ENCODE data around the gene TMEM80. TPM values are rescaled to one million over a fixed set of nuclear protein-coding genes. Genes with fewer than 3 reads are reported as not detected.

TMEM80 gene
- total and polyA plus RNA-seq, 9 donors = 10.1 to 26.0 (median 19.2) TPM

DNA sequence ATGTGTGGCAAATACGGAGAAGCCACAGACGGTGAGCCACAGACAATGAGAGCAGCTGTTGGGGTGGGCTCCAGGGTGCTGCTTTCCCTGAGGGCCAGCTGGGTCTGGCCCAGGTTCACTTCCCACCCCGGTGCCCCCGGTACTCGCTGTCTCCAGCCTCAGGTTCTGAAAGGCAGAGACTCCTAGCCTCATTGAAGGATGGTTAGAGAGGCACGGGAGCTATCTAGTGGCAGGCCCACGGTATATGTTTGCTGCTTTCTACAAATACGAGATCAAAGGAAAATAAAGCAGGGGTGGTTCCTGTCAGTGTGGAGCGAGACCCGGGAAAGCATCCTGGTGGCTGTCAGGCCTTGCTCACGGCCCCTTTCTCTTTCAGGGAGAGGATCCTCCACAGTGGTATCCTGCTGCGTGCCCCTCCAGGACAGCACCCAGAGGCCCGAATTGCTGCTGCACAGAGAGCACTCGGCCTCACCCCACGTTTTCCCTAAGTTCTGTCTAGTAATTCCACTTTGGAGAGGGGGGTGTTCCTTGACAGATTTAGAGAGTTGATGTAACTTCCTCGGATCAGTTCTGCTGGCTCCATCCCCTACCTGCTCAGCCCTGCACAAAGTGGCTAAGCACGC is 3.0 kb downstream of the TMEM80 start:
- Histone ChIP-seq H3K9me3 (replicated peaks; ENCODE audit: control insufficient read depth, low read depth, low read length) (no peaks in the 10 kb centered on the region), H3K36me3 (ENCODE audit: control insufficient read depth, insufficient read depth, low read length) (peaks cover 36% of the 10 kb centered on the region), H3K4me3 (ENCODE audit: low read length) (no peak overlapping the region), H3K27me3 (ENCODE audit: control insufficient read depth, insufficient read depth, low read length) (no peaks in the 10 kb centered on the region), H3K4me1 (ENCODE audit: control insufficient read depth, insufficient read depth, low read length) (peaks cover 28% of the 10 kb centered on the region), H3K27ac (ENCODE audit: low read length) (no peak overlapping the region)
- 63% methylated on average over 10 of the region's 17 CpGs for WGBS (ENCODE audit: insufficient coverage)
- no peak for DNase-seq

DNA sequence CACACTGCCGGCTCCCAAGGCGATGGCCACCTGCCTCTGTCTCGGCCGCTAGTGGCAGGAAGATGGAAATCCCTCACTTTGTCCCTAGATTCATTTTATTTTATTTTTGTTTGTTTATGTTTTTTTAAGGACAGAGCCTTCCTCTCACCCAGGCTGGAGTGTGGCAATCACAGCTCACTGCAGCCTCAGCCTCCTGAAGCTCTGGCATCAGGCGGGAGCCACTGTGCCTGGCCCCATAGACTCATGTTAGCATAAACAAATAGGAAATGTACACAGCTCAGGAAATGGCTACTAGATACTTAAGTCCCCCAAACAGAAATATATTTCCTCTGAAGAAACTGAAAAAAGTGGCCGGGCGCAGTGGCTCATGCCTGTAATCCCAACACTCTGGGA is 3.5 kb downstream of the TMEM80 start:
- no peak overlapping the region for H3K27ac ChIP-seq (ENCODE audit: low read length)
- DNase-seq = no peak
- H3K9me3 ChIP-seq (replicated peaks; ENCODE audit: control insufficient read depth, low read depth, low read length) = no peaks in the 10 kb centered on the region
- H3K27me3 ChIP-seq (ENCODE audit: control insufficient read depth, insufficient read depth, low read length) = no peaks in the 10 kb centered on the region
- peaks cover 39% of the 10 kb centered on the region for H3K36me3 ChIP-seq (ENCODE audit: control insufficient read depth, insufficient read depth, low read length)
- WGBS (ENCODE audit: insufficient coverage) = 95% methylated on average over 3 of the region's 7 CpGs
- no peak overlapping the region for H3K4me3 ChIP-seq (ENCODE audit: low read length)
- peaks cover 25% of the 10 kb centered on the region for H3K4me1 ChIP-seq (ENCODE audit: control insufficient read depth, insufficient read depth, low read length)

DNA sequence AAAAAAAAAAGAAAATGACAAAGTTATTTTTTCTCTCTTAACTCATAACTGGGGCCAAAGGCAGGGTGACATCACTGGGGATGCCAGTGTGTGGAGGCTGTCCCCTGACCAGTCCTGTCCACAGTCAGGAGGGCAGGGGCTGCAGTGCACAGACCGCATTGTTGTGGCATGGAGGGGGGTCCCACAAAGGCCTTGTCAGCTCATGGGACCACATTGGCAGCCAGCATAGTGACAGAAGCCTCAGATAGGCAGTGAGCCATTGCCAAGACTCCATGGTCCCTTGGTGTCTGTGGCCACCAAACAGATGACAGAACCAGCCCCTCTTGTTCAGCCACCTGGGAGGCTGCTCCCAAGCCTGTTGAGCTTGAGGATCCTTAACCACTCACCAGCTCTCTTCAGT is 4.1 kb downstream of the TMEM80 start:
- 88% methylated on average over 1 of the region's 1 CpG for WGBS (ENCODE audit: insufficient coverage)
- DNase-seq = no peak
- Histone ChIP-seq H3K4me1 (ENCODE audit: control insufficient read depth, insufficient read depth, low read length) (peaks cover 28% of the 10 kb centered on the region), H3K4me3 (ENCODE audit: low read length) (no peak overlapping the region), H3K27ac (ENCODE audit: low read length) (no peak overlapping the region), H3K36me3 (ENCODE audit: control insufficient read depth, insufficient read depth, low read length) (peaks cover 42% of the 10 kb centered on the region), H3K9me3 (replicated peaks; ENCODE audit: control insufficient read depth, low read depth, low read length) (no peaks in the 10 kb centered on the region), H3K27me3 (ENCODE audit: control insufficient read depth, insufficient read depth, low read length) (no peaks in the 10 kb centered on the region)

DNA sequence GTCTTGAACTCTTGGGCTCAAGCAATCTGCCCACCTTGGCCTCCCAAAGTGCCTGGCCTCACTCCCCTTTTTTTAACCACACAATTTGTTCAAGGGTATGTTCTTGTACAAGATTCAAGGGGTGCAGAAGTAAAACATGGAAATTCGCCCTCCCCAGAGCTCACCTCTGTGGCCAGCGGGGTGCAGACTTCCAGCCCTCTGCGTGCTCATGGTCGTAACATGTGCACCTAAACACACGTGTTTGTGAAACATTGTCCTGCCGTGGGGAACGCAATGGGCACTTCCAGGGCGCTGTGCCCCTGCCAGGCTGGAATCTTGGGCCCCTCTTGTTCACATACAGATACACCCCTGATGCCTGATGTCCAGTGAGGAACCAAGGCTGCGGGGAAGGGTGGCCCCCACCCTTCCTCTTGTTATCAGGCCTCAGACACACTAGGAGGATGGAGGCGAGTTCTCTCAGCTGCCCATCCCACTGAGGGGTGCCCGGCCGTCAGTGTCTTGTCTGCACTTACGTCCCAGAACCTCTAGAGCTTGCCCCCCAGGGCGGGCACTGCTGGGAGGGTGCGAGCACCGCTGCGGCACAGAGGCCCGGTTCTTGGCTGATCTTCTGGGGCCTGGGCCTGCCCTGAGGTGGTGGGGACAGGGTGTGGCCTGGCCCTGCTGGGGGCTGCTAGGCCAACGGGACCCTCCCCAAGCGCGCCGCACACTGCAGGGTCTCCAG is 6.3 kb downstream of the TMEM80 start:
- Histone ChIP-seq H3K27ac (ENCODE audit: low read length) (no peak overlapping the region), H3K4me1 (ENCODE audit: control insufficient read depth, insufficient read depth, low read length) (peaks cover 28% of the 10 kb centered on the region), H3K27me3 (ENCODE audit: control insufficient read depth, insufficient read depth, low read length) (peaks cover 15% of the 10 kb centered on the region), H3K4me3 (ENCODE audit: low read length) (no peak overlapping the region), H3K36me3 (ENCODE audit: control insufficient read depth, insufficient read depth, low read length) (peaks cover 42% of the 10 kb centered on the region), H3K9me3 (replicated peaks; ENCODE audit: control insufficient read depth, low read depth, low read length) (no peaks in the 10 kb centered on the region)
- WGBS (ENCODE audit: insufficient coverage) = 89% methylated on average over 20 of the region's 22 CpGs
- DNase-seq = no peak

DNA sequence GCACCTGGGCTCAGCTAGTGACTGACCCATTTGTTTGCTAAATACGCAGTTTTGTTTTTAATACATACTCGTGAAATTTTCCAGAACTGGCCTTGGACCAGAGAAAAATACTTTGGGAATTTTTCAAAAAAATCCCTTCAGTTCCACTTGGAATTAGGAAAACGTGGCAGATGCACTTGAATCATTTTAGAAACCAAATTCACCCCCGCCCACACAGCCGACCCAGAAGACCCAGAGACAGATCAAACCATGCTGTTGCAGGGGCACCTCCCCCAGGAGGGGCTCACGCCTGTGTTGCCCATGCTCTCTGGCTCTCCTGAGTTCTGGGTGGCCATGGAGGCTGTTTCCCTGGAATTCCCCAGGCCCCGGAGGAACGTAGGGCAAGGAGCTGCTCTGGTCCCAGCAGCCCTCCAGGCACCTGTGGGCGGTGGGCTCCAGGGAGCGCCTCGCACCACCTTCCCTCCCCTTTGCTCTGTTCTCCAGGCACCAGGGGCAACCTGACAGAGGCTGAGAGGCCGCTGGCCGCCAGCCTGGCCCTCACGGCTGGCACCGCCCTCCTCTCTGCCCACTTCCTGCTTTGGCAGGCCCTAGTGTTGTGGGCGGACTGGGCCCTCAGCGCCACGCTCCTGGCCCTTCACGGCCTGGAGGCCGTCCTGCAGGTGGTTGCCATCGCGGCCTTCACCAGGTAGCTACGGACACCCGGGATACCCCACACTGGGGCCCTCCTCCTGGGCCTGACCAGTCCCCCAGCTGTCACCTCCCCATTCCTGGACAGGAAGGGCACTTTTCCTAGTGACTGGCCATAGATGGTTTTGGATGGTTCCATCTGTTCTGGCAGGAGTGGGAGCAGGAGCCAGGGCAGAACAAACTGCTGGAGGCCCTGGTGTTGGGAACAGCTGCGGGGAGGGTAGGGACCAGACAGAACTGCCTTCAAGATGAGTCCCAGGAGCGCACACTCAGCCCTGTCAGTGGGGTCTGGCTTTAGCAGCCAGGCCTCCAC is 7.1 kb downstream of the TMEM80 start:
- Histone ChIP-seq H3K27me3 (ENCODE audit: control insufficient read depth, insufficient read depth, low read length) (peaks cover 23% of the 10 kb centered on the region), H3K4me3 (ENCODE audit: low read length) (no peak overlapping the region), H3K9me3 (replicated peaks; ENCODE audit: control insufficient read depth, low read depth, low read length) (no peaks in the 10 kb centered on the region), H3K36me3 (ENCODE audit: control insufficient read depth, insufficient read depth, low read length) (peaks cover 42% of the 10 kb centered on the region), H3K27ac (ENCODE audit: low read length) (peak overlapping the region; percentile 35), H3K4me1 (ENCODE audit: control insufficient read depth, insufficient read depth, low read length) (peaks cover 33% of the 10 kb centered on the region)
- WGBS (ENCODE audit: insufficient coverage) = 81% methylated on average over 22 of the region's 26 CpGs
- peak; percentile 52 for DNase-seq

DNA sequence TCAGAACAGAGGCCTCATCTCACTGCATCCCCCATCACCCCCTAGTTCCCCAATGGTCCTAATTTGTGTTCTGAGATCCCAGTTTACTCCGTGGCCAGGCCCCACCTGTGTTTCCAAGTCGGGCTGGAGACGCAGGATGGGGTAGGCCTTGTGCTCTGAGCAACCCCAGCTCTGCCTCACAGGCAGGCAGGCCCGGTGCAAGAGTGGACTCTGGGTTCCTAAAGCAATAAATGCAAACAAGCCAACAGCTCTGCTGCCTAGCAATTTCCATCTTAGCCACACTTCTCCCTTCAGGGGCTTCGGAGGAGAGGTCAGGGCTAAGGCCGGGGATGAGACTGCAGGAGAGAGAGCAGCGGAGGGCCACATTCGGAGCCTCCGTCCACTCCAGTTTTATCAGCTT is 7.9 kb downstream of the TMEM80 start:
- DNase-seq = no peak
- Histone ChIP-seq H3K4me3 (ENCODE audit: low read length) (no peak overlapping the region), H3K4me1 (ENCODE audit: control insufficient read depth, insufficient read depth, low read length) (peaks cover 33% of the 10 kb centered on the region), H3K9me3 (replicated peaks; ENCODE audit: control insufficient read depth, low read depth, low read length) (no peaks in the 10 kb centered on the region), H3K27me3 (ENCODE audit: control insufficient read depth, insufficient read depth, low read length) (peaks cover 31% of the 10 kb centered on the region), H3K27ac (ENCODE audit: low read length) (peak overlapping the region; percentile 20), H3K36me3 (ENCODE audit: control insufficient read depth, insufficient read depth, low read length) (peaks cover 42% of the 10 kb centered on the region)
- WGBS (ENCODE audit: insufficient coverage) = 72% methylated on average over 5 of the region's 9 CpGs

DNA sequence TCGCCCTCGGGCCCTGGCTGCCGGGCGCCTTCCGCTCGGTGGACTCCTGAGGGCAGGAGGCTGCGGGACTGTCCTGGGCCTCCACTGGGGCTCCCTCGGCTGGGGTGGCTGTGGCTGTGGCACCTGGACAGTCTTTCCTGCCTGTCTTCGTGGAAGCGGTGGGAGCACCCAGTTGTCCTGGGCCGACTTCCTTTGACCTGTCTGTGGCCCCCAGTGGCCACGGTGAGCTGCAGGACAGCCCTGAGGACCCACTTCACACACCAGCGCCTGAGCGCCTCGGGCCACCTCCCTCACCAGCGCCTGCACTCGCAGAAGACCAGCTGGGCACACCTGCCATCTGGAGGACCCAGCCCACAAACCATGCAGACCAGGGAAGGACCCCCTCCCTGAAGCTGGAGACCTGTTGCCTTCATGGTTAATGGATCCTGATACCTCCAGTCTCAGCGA is 8.6 kb downstream of the TMEM80 start:
- H3K9me3 ChIP-seq (replicated peaks; ENCODE audit: control insufficient read depth, low read depth, low read length) = no peaks in the 10 kb centered on the region
- DNase-seq = no peak
- H3K27ac ChIP-seq (ENCODE audit: low read length) = no peak overlapping the region
- peaks cover 37% of the 10 kb centered on the region for H3K36me3 ChIP-seq (ENCODE audit: control insufficient read depth, insufficient read depth, low read length)
- peaks cover 33% of the 10 kb centered on the region for H3K4me1 ChIP-seq (ENCODE audit: control insufficient read depth, insufficient read depth, low read length)
- no peak overlapping the region for H3K4me3 ChIP-seq (ENCODE audit: low read length)
- WGBS (ENCODE audit: insufficient coverage) = 81% methylated on average over 18 of the region's 18 CpGs
- H3K27me3 ChIP-seq (ENCODE audit: control insufficient read depth, insufficient read depth, low read length) = peaks cover 36% of the 10 kb centered on the region

DNA sequence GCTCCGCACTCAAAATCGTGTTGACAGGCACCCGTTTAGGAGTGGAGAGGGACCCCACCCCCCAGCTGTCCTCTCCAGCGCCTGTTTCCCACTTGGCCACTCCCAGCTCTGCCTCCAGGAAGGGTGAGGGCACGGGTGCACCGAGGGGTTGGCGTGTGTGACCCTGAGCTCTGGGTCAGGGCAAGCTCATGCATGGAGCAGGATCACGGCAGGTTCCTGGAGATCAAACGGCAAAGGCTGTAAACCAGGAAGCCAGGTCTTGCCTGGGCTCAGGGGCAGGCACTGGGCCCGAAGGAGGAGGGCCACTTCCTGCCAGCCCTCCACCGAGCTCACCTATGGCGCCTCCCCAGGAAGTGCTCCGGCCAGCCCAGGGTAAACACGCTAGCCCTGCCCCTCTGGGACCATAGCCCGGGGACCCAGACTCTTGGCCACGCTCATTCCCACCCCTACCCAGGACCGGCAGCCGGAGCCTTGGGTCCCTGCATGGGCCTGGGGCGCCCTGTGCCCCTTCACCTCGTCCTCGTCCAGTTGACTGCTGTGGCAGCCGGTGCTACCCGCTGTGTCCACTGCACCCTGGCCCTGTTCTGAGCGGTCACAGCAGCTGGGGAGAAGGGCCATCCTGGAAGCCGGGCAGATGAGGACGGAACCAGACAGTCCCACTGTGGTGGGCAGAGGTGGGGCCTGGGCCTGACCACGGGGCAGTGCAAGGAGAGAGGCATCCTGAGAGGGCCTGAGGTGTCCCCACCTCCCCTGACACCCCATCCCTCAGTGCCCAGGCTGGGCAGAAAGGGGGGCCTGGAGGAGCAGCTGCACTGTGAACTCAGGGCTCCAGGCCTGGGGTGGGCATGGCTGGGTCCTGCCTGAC is 9.4 kb downstream of the TMEM80 start:
- no peak overlapping the region for H3K4me3 ChIP-seq (ENCODE audit: low read length)
- WGBS (ENCODE audit: insufficient coverage) = 64% methylated on average over 25 of the region's 27 CpGs
- no peak for DNase-seq
- H3K27ac ChIP-seq (ENCODE audit: low read length) = no peak overlapping the region
- peaks cover 30% of the 10 kb centered on the region for H3K36me3 ChIP-seq (ENCODE audit: control insufficient read depth, insufficient read depth, low read length)
- peaks cover 33% of the 10 kb centered on the region for H3K4me1 ChIP-seq (ENCODE audit: control insufficient read depth, insufficient read depth, low read length)
- H3K9me3 ChIP-seq (replicated peaks; ENCODE audit: control insufficient read depth, low read depth, low read length) = no peaks in the 10 kb centered on the region
- peaks cover 43% of the 10 kb centered on the region for H3K27me3 ChIP-seq (ENCODE audit: control insufficient read depth, insufficient read depth, low read length)

DNA sequence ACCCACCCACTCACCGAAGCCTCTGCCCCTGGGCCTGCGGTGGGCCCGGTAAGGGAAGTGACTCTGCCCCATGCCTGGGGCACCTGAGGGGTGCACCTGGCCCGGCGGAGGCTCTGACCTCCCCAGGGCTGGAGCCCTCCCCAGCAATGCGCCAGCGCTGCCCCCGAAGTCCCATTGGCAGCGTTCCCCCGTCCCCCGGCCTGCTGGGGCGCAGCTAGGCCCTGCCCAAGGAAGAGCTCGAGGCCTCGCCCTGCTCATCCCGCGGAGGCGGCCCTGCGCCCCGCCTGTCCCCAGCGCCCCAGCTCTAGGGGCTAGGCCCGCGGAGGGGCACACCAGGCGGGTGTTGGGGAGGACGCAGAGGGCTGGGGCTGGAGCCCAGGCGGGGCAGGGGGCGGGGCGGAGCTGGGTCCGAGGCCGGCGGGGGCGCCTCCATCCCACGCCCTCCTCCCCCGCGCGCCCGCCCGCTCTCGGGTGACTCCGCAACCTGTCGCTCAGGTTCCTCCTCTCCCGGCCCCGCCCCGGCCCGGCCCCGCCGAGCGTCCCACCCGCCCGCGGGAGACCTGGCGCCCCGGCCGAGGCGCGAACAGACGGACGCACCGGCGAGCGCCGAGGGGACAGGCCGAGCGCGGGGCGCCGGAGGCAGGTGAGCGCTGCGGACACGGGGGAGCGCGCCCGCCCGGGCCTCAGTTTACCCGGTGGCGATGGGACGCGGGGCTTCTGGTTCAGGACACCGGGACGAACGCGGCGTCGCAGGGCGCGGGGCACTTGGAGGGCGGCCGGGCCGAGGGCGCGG is 10.2 kb downstream of the TMEM80 start, which contains the start of gene EPS8L2:
Gene EPS8L2, plus strand, starts transcription at position 586 of the 793 bp plus-strand sequence. CDS start 3,177 bp downstream, outside the sequence.
- Histone ChIP-seq H3K4me1 (ENCODE audit: control insufficient read depth, insufficient read depth, low read length) (peaks cover 35% of the 10 kb centered on the region), H3K27me3 (ENCODE audit: control insufficient read depth, insufficient read depth, low read length) (peaks cover 52% of the 10 kb centered on the region), H3K4me3 (ENCODE audit: low read length) (no peak within 1 kb of the TSS), H3K36me3 (ENCODE audit: control insufficient read depth, insufficient read depth, low read length) (peaks cover 24% of the 10 kb centered on the region), H3K9me3 (replicated peaks; ENCODE audit: control insufficient read depth, low read depth, low read length) (no peaks in the 10 kb centered on the region), H3K27ac (ENCODE audit: low read length) (no peak within 1 kb of the TSS)
- WGBS (ENCODE audit: insufficient coverage) = 12% methylated on average over 85 of the region's 90 CpGs
- DNase-seq = no peak

Data from muscle of leg (tissue), 11 donors.